Prostate gland (tissue), 2 donors: ENCODE results near the gene POLR1B.
"Not testable (repeated sequence)": the region's sequence is repeated elsewhere in the genome, so short reads cannot be mapped to it uniquely, and the experiment has no call there.

Experiments used
- POLR2A ChIP-seq: fragments of 450-650 bp; IDR thresholded peaks from one replicate; pipeline ENCODE4 v1.6.1; 2016; ENCODE audit warnings: antibody characterized with exemption, mild to moderate bottlenecking
- POLR2AphosphoS5 ChIP-seq: sonication (generic); formaldehyde crosslinking; IDR thresholded peaks from one replicate; pipeline ENCODE4 v1.6.1; 2017; ENCODE audit warnings: antibody characterized with exemption
- TF ChIP-seq, protein P1 (sequence below), 4 experiments: fragments of 200-600 bp in 2 of 4; fragments of 450-650 bp in 2 of 4; sonication (generic) in 2 of 4; IDR thresholded peaks; 1 replicate in 3 of 4; 2 replicates in 1 of 4; pipeline ENCODE4 v1.5.1; 2016 to 2019; ENCODE audit warnings: antibody characterized with exemption in 4 of 4, mild to moderate bottlenecking in 2 of 4, moderate library complexity in 2 of 4

DNA sequence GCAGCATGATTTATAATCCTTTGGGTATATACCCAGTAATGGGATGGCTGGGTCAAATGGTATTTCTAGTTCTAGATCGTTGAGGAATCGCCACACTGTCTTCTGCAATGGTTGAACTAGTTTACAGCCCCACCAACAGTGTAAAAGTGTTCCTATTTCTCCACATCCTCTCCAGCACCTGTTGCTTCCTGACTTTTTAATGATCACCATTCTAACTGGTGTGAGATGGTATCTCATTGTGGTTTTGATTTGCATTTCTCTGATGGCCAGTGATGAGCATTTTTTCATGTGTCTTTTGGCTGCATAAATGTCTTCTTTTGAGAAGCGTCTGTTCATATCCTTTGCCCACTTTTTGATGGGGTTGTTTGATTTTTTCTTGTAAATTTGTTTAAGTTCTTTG lies 18.0 kb upstream of the POLR1B start:
- TF ChIP-seq, protein P1, sequence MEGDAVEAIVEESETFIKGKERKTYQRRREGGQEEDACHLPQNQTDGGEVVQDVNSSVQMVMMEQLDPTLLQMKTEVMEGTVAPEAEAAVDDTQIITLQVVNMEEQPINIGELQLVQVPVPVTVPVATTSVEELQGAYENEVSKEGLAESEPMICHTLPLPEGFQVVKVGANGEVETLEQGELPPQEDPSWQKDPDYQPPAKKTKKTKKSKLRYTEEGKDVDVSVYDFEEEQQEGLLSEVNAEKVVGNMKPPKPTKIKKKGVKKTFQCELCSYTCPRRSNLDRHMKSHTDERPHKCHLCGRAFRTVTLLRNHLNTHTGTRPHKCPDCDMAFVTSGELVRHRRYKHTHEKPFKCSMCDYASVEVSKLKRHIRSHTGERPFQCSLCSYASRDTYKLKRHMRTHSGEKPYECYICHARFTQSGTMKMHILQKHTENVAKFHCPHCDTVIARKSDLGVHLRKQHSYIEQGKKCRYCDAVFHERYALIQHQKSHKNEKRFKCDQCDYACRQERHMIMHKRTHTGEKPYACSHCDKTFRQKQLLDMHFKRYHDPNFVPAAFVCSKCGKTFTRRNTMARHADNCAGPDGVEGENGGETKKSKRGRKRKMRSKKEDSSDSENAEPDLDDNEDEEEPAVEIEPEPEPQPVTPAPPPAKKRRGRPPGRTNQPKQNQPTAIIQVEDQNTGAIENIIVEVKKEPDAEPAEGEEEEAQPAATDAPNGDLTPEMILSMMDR (IDR thresholded peaks at IDR 0.05): not testable (repeated sequence)
- not testable (repeated sequence) for TF ChIP-seq POLR2A, POLR2AphosphoS5
